Dermis microvascular lymphatic vessel endothelial cell (primary cell): Measurements from ENCODE around the gene RPL39L. TPM values are rescaled to one million over a fixed set of nuclear protein-coding genes. Genes with fewer than 3 reads are reported as not detected.

ENCODE experiments used
- total RNA-seq: library from RNA; depleted of rRNA; stranded (reverse); fragments of >200 nt; gene quantifications from 2 replicates; pipeline ENCODE4 v1.2.1, GENCODE V29; 2014

RPL39L gene
- total RNA-seq, 1 donor from 2014 or later = 24.9 TPM

Other genes starting within 250 kb of the RPL39L start
- 32.5 and 85.3 TPM in 2 replicates for gene ST6GAL1, start 209.0 kb downstream of the RPL39L start, total RNA-seq
- gene RTP1, start 58.0 kb upstream of the RPL39L start, total RNA-seq = not detected in 2 replicates
- 0.77 and 1.9 TPM in 2 replicates for gene MASP1, start 152.2 kb upstream of the RPL39L start, total RNA-seq
- gene RTP4, start 228.9 kb upstream of the RPL39L start, total RNA-seq = 1.3 and 5.2 TPM in 2 replicates